HCT116 (cell line): Measurements from ENCODE around the gene DENND4B.

Experiments
- CBX3 ChIP-seq: IDR thresholded peaks from 2 replicates; pipeline ENCODE4 v1.6.1; 2012; ENCODE audit warnings: low read depth
- CEBPB ChIP-seq: IDR thresholded peaks from 2 replicates; pipeline ENCODE4 v1.6.1; 2012; ENCODE audit warnings: low read depth
- EZH2 ChIP-seq: fragments of 200-600 bp; sonication (generic); IDR thresholded peaks from 2 replicates; pipeline ENCODE4 v1.6.1; 2017; ENCODE audit warnings: antibody characterized with exemption, mixed run types
- JUND ChIP-seq: IDR thresholded peaks from 2 replicates; pipeline ENCODE4 v1.6.1; 2012
- SIN3A ChIP-seq: IDR thresholded peaks from 2 replicates; pipeline ENCODE4 v1.6.1; 2012; ENCODE audit warnings: low read depth
- ZNF274 ChIP-seq: fragments of 200-500 bp; sonication (Bioruptor generic); IDR thresholded peaks from 2 replicates; pipeline ENCODE4 v1.6.1; 2014; ENCODE audit warnings: mild to moderate bottlenecking, low read depth, low read length, inconsistent platforms
- TF ChIP-seq, protein P1 (sequence below), 3 experiments: fragments of 200-600 bp in 1 of 3; sonication (generic) in 1 of 3; IDR thresholded peaks in 2 of 3; conservative IDR thresholded peaks in 1 of 3; 2 replicates each; pipeline ENCODE4 v1.5.1; 2012 to 2017; ENCODE audit warnings: low read depth in 2 of 3, low read length in 2 of 3, antibody characterized with exemption in 1 of 3, borderline replicate concordance in 1 of 3, control low read depth in 1 of 3, mild to moderate bottlenecking in 1 of 3, mixed read lengths in 1 of 3, mixed run types in 1 of 3, moderate library complexity in 1 of 3; ENCODE audit not compliant: insufficient read depth in 1 of 3
- TF ChIP-seq, protein P2 (sequence below): IDR thresholded peaks from 2 replicates; pipeline ENCODE4 v1.6.1; 2012

- TF ChIP-seq ZNF274: no peak
- no peak for TF ChIP-seq EZH2
- TF ChIP-seq, protein P1, sequence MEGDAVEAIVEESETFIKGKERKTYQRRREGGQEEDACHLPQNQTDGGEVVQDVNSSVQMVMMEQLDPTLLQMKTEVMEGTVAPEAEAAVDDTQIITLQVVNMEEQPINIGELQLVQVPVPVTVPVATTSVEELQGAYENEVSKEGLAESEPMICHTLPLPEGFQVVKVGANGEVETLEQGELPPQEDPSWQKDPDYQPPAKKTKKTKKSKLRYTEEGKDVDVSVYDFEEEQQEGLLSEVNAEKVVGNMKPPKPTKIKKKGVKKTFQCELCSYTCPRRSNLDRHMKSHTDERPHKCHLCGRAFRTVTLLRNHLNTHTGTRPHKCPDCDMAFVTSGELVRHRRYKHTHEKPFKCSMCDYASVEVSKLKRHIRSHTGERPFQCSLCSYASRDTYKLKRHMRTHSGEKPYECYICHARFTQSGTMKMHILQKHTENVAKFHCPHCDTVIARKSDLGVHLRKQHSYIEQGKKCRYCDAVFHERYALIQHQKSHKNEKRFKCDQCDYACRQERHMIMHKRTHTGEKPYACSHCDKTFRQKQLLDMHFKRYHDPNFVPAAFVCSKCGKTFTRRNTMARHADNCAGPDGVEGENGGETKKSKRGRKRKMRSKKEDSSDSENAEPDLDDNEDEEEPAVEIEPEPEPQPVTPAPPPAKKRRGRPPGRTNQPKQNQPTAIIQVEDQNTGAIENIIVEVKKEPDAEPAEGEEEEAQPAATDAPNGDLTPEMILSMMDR (IDR thresholded peaks at IDR 0.05 in 2 of 3, conservative IDR thresholded peaks at IDR 0.05 in 1 of 3; ENCODE audit: borderline replicate concordance in 1 of 3, insufficient read depth in 1 of 3, low read depth in 2 of 3, low read length in 2 of 3): no peak
- TF ChIP-seq CEBPB: no peak
- TF ChIP-seq JUND: no peak
- TF ChIP-seq, protein P2, sequence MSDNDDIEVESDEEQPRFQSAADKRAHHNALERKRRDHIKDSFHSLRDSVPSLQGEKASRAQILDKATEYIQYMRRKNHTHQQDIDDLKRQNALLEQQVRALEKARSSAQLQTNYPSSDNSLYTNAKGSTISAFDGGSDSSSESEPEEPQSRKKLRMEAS: no peak
- no peak for TF ChIP-seq SIN3A
- no peak for TF ChIP-seq CBX3
These were observed 3.6 kb downstream of the DENND4B start for GRCh38 chr1:153942766-153943549.
